Neural cell (in vitro differentiated cells): ENCODE data around the gene ADAM23. TPM values are rescaled to one million over a fixed set of nuclear protein-coding genes. Genes with fewer than 3 reads are reported as not detected.

ENCODE experiments used
- polyA plus RNA-seq: library from polyadenylated mRNA; depleted of rRNA; stranded (reverse); fragments of >200 nt; gene quantifications from 2 replicates; pipeline ENCODE4 v1.2.3, GENCODE V29; 2014

The ADAM23 gene
- polyA plus RNA-seq, 1 donor from 2014 or later: 75.2 TPM

Other genes starting within 250 kb of the ADAM23 start
- gene ZDBF2, start 168.9 kb upstream of the ADAM23 start, polyA plus RNA-seq: 21.9 and 23.4 TPM in 2 replicates
- gene FAM237A, start 199.0 kb downstream of the ADAM23 start, polyA plus RNA-seq: not detected in 2 replicates